Activated naive CD8-positive, alpha-beta T cell treated with anti-CD3 and anti-CD28 coated beads, Interleukin-2, amount 50 U/mL, for 16 hours (primary cell): ENCODE data around the gene ZNF688.
A peak's percentile ranks its signal among the peaks of the same experiment; 100 is the strongest.
"Not testable (repeated sequence)": the region's sequence is repeated elsewhere in the genome, so short reads cannot be mapped to it uniquely, and the experiment has no call there.

ENCODE experiments used
- DNase-seq: peaks from one replicate; pipeline ENCODE4 v3.0.0-alpha.2; 2020; ENCODE audit warnings: low read depth, low spot score

The ZNF688 gene

GRCh38 chr16:30557707-30557956, 13.9 kb downstream of the ZNF688 start:
- no peak for DNase-seq

DNA sequence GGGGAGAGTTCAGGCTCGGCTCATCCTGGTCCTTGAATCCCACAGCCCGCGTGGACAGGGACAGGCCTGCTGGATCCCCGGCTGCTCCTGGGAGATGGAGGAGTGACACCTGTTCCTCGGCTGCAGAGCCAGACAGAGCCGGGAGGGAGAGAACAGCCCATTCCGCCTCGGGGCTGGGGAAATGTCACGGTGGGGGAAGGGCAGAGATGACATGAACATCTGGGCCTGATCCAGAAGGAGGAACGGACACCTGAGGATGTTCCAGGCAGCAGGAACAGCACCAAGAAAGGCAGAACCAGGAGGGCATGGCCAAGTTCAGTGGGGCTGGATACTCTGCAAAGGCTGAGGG, 15.4 kb downstream of the ZNF688 start:
- DNase-seq: no peak

DNA sequence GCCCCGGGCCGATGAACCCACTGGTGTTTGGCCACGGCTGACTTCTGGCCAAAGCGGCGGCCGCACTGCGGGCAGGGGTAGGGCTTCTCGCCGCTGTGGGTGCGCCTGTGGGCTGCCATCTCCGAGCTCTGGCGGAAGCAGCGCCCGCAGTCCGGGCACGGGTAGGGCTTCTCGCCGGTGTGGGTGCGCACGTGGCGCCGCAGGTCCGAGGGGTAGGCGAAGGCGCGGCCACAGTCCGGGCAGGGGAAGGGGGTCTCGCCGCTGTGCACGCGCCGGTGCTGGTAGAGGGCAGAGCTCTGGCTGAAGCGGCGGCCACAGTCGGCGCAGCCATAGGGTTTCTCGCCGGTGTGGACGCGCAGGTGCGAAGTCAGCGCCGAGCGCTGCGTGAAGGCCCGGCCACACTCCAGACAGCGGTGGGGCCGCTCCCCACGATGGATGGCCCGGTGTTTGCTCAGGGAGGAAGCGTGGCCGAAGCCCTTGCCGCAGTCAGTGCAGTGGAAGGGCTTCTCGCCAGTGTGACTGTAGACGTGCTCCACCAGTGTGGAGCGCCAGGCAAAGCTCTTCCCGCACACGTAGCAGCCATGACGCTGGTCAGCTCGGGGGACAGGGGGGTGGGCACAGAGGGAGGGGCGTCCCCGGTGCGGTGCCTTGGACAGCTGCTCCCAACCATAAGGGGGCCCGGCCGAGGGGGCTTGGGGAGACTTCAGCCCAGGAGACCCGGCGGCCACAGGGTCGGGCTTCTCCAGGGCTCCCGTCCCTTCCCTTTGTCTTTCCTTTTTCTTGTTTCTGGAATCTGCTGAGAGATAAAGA, 16.0 kb downstream of the ZNF688 start:
- no peak for DNase-seq

GRCh38 chr16:30554557-30555314, 16.8 kb downstream of the ZNF688 start:
- DNase-seq: no peak

GRCh38 chr16:30553393-30553899, 18.1 kb downstream of the ZNF688 start:
- DNase-seq: no peak

GRCh38 chr16:30552956-30553355, 18.6 kb downstream of the ZNF688 start:
- DNase-seq: no peak

DNA sequence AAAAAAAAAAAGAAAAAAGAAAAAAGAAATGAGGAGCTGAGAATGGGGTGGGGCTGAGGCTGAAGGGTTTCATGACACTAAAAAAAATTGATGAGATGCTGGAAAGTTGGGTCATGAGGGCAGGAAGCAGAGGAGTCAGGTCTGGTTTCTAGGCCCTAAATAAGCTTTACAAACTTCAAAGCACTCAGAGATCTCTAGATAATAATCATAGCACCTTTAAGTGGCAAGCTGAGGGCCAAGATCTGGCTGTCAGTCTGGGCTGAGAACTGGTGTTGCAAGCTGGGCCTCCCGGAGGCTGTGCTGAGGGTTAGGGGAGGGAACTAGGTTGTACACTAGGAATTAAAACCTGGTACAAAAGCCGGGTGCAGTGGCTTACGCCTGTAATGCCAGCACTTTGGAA, 19.7 kb downstream of the ZNF688 start:
- no peak for DNase-seq

GRCh38 chr16:30548416-30549253, 22.9 kb downstream of the ZNF688 start:
- no peak for DNase-seq

DNA sequence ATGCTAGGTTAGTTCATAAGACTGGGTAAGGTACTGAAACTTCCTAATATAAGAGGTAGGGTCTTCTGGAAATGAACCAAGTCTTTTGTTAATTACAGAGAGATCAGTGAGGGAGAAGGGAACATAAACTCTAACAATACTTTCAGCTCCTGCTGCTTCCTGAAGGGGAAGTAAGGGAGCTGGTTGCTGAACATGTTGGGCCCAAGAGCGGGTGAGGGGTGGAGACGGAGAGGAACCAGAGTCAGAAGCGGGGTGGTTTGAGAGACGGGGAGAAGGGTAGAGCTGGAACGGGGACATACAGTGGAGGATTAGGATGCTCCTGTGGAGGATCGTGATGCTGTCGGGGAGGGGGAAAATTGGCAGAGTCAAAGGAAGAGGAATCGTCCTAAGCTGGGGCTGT, 25.4 kb downstream of the ZNF688 start:
- DNase-seq: no peak

DNA sequence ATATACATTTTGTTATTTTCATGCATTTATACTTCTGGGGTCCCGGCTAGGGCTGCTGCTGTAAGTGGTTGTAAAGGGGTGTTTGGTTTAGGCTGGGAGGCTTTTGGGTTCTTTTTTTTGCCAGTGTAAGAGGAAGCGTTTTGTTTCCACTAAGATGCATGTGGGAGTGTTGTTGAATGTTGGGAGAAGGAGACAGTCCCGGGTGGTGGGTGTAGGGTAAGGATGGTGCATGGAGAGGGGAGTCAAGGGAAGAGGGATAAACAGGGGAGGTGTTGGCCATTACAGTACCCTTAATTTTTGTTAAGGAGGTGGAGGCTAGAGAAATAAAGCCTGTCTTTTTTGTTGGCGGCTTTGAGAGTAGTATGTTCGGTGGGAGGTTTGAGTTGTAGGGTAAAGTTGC, 28.4 kb downstream of the ZNF688 start:
- DNase-seq: no peak

GRCh38 chr16:30541502-30542329, 29.8 kb downstream of the ZNF688 start:
- no peak for DNase-seq

DNA sequence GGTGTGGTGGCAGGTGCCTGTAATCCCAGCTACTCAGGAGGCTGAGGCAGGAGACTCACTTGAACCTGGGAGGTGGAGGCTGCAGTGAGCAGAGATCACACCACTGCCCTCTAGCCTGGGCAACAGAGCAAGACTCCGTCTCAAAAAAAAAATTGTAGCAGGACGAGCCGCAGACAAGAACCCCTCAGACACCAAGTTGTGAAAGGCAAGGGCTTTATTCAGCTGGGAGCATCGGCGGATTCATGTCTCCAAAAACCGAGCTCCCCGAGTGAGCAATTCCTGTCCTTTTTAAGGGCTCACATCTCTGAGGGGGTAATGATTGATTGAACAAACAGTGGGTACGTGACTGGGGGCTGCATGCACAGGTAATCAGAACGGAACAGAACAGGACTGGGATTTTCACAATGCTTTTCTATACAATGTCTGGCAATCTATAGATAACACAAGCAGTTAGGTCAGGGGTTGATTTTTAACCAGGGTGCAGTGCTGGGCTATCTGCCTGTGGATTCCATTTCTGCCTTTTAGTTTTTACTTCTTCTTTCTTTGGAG, 30.5 kb downstream of the ZNF688 start:
- not testable (repeated sequence) for DNase-seq

DNA sequence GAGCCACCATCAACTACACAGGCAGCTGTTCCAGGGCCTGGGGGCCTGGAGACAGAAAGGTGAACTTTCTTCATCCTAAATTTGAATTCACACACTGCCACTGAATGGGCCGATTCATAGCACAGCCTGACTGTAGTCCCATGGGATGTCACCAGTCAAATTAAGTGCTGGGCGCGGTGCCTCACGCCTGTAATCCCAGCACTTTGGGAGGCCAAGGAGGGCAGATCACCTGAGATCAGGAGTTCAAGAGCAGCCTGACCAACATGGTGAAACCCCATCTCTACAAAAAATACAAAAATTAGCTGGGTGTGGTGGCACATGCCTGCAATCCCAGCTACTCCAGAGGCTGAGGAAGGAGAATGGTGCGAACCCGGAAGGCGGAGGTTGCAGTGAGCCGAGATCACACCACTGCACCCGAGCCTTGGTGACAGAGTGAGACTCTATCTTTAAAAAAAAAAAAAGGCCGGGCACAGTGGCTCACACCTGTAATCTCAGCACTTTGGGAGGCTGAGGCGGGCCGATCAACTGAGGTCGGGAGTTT, 31.5 kb downstream of the ZNF688 start:
- DNase-seq: not testable (repeated sequence)

DNA sequence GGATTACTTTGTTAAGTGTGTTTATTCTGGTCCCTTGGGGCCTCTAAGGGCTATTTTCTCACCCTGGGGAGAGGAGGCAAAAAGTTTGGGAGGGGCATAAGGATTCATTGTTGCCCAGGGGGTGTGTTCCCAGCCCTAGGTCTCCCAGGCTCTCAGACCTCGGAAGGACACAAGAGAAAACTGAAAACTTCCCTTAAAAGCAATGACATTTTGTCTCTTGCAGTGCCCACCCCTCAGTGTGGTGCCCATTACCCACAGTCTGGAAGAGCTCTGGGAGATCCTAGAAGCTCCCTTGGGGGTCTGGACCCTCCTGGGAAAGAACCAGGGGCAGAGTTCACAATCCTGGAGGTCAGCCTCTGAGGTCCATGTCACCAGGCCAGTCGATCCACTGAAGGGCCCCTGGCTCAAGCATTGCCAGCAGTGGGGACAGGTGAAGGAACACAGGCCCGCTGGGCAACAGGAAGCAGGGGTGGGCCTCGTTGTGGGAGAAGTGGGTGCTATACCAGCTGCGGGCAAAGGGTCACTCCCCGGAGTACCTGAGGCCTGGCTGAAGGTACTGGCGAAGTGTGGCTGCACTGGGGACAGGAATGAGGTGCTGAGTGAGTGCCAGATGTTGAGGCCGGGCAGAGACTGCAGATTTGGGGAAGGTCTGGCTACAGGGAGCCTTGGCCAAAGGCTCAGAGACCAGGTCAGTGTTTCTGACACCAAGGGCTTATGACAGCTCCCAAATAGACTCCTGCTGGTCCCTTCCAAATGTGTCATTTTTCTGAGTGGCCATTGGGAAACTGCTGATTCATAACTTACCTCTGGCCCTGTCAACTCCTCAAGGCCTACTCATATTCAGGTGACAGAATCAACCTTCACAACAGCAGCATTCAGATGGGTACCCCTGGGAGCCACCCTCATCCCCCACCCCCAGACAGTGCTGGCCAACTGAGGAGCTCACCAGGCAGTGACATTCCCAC, 32.2 kb downstream of the ZNF688 start:
- no peak for DNase-seq

GRCh38 chr16:30536391-30537024, 35.0 kb downstream of the ZNF688 start:
- not testable (repeated sequence) for DNase-seq

DNA sequence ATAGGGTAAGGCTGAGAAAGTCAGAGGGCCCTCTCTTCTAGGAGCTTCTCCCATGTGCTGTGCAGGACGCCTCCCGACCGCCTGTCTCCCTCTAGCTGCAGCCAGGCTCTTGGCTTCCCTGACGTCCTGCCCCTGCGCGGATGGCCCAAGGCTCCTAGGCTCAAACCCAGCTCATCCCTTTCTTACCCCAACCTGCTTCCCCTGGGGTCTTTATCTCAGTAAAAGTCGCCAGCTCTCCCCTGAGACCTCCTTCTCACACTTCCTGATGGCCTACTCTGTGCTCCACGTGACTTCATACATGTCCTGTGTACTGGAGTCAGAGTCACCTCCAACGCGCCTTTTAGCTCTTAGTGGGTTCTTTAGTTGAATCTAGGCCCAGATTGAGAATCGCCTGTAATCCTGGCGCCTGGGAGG, 35.7 kb downstream of the ZNF688 start:
- DNase-seq: peak; percentile 21

DNA sequence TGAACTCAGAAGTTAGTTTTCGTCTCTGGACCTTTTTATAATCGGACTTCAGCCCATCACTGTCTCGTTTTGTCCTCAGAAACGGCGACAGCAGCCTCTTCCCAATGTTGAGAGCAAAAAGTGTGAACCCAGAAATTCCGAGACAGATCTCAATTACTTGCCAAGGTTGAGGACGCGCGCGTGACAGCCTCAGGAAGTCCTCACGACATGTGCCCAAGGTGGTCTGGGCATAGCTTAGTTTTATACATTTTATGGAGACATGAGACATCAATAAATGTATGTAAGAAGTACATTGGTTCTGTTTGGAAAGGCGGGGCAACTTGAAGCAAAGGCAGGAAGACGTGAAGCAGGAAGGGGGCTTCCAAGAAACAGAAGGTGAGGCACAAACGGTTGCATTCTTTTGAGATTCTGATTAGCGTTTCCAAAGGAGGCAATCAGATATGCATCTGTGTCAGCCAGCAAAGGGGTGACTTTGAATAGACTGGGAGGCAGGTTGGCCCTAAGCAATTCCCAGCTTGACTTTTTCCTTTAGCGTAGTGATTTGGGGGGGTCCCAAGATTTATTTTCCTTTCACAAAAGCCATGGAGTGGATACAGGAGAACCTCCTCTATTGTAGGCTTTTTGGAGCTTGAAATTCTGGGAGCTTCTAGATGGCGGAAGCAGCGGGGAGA, 36.3 kb downstream of the ZNF688 start:
- no peak for DNase-seq

- peak; percentile 78 for DNase-seq
Observed at GRCh38 chr16:30534368-30535105, 37.0 kb downstream of the ZNF688 start, which contains the start of gene ZNF747. ZNF747 (minus strand) TSS chr16:30534858; CDS start chr16:30534679, 179 bp downstream.
